ENCODE data around the gene EBF4.

EBF4 gene

DNA sequence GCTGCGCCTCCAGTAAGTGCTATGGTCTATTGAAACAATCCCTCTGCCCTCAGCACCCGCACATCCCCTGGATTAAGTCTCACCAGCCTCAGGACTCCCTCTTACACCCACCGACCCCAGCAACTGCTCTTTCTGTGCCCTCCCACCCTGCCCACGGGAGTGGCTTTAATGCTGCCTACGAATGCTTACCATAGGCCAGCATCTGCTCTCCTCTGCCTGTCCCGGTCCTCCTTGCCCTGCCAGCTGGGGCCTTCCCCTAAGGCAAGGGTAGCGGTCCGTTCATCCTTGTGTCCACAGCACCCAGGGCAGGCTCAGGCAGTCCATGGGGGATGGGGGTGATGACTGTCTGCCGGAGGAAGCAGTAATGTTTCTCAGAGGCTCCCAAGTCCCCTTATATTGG, 4.1 kb downstream of the EBF4 start:
- TF ChIP-seq TAF1 (IDR thresholded peaks at IDR 0.05; ENCODE audit: borderline replicate concordance, low read depth, low read length) (no peak), POLR2A (IDR thresholded peaks at IDR 0.05; ENCODE audit: low read depth, low read length) (no peak), POLR2AphosphoS5 (IDR thresholded peaks at IDR 0.05; ENCODE audit: low read depth, low read length) (no peak)
- no peak for FAIRE-seq
- DNase-seq (ENCODE audit: insufficient read length): no peak

GRCh38 chr20:2697768-2698167, 5.2 kb downstream of the EBF4 start:
- DNase-seq (ENCODE audit: insufficient read length) (no peak), FAIRE-seq (no peak)
- TF ChIP-seq TAF1 (IDR thresholded peaks at IDR 0.05; ENCODE audit: borderline replicate concordance, low read depth, low read length): no peak
- TF ChIP-seq POLR2A (IDR thresholded peaks at IDR 0.05; ENCODE audit: low read depth, low read length): no peak

- no peak for TF ChIP-seq POLR2AphosphoS5 (IDR thresholded peaks at IDR 0.05; ENCODE audit: low read depth, low read length)
- no peak for FAIRE-seq
- DNase-seq (ENCODE audit: insufficient read length): no peak
These were observed 5.7 kb downstream of the EBF4 start for GRCh38 chr20:2698186-2698817.

DNA sequence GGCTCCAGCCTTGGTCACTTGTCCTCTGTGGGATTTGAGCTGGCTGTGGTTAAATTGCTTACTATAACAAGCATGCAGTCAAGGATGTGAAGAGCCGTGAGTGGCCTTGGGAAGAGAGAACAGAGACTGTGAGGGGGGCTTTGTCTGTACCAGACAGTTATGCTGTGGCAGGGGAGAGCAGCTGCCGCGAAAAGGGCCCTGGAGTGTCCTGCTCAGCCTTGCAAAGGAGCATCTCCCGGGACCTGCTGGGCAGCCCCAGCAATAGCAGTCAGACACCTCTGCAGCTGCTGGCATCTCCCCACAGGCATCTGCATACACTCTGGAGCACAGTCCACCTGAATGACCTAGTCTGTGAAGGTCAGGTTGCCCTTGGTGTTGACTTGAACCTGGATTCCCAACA, 6.3 kb downstream of the EBF4 start:
- DNase-seq (ENCODE audit: insufficient read length) (no peak), FAIRE-seq (no peak)
- TF ChIP-seq TAF1 (IDR thresholded peaks at IDR 0.05; ENCODE audit: borderline replicate concordance, low read depth, low read length): no peak
- TF ChIP-seq POLR2A (IDR thresholded peaks at IDR 0.05; ENCODE audit: low read depth, low read length): no peak
- TF ChIP-seq POLR2AphosphoS5 (IDR thresholded peaks at IDR 0.05; ENCODE audit: low read depth, low read length): no peak

DNA sequence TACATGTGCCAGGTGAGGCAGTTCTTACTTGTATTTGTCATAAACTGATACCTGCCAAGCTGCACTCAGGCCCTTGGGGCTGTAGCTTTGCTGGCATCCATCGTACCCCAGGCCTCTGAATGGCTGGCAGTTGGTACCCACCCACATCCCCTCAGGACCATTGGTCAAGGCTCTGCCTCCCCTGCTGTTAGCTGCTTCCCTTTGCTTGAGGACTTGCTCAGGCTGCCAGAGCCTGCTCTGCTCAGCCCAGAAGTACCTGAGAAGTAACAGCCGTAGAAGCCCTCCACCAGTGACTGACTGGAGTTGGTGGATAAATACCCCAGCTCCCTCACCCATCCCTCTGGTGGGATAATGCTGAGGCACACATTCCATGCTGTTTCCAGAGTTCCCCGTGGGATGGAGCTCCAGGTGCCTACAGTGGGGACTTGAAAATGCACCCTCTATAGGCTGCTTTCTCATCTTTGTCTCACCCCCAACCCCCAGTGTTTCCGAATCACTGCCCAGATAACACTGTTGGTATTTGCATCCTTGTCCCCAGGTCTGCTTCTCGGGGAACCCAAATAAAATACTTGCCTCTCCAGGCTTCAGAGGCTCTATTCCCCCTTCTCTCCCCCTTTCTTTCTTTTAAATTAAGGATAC, 7.3 kb downstream of the EBF4 start:
- TF ChIP-seq POLR2AphosphoS5 (IDR thresholded peaks at IDR 0.05; ENCODE audit: low read depth, low read length): no peak
- no peak for TF ChIP-seq TAF1 (IDR thresholded peaks at IDR 0.05; ENCODE audit: borderline replicate concordance, low read depth, low read length)
- TF ChIP-seq POLR2A (IDR thresholded peaks at IDR 0.05; ENCODE audit: low read depth, low read length): no peak
- DNase-seq (ENCODE audit: insufficient read length) (no peak), FAIRE-seq (no peak)

GRCh38 chr20:2700913-2701620, 8.5 kb downstream of the EBF4 start:
- FAIRE-seq: no peak
- no peak for DNase-seq (ENCODE audit: insufficient read length)
- no peak for TF ChIP-seq POLR2AphosphoS5 (IDR thresholded peaks at IDR 0.05; ENCODE audit: low read depth, low read length)
- no peak for TF ChIP-seq TAF1 (IDR thresholded peaks at IDR 0.05; ENCODE audit: borderline replicate concordance, low read depth, low read length)

DNA sequence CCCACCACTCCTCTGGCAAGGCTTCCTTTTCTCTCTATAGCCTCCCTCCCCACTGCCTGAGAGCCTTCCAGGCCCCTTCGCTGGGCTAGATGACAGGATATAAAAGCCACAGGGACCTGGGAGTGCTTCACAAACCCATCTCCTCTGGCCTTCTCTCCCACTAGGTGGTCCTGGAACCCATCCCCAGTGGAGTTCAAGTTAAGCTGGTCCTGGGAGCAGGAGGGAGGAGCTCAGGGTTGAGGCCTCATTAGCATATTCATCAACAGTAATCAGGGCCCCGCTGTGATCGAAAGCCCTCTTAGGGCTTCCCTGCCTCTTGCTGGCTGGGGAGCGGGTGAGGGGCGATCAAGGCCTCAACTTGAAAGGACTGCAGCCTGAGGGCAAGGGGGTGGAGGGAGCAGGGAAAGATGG, 9.1 kb downstream of the EBF4 start:
- FAIRE-seq (no peak), DNase-seq (ENCODE audit: insufficient read length) (no peak)
- TF ChIP-seq POLR2A (IDR thresholded peaks at IDR 0.05; ENCODE audit: low read depth, low read length): no peak
- no peak for TF ChIP-seq POLR2AphosphoS5 (IDR thresholded peaks at IDR 0.05; ENCODE audit: low read depth, low read length)
- TF ChIP-seq TAF1 (IDR thresholded peaks at IDR 0.05; ENCODE audit: borderline replicate concordance, low read depth, low read length): no peak

GRCh38 chr20:2703716-2704475, 11.3 kb downstream of the EBF4 start:
- DNase-seq (ENCODE audit: insufficient read length) (no peak), FAIRE-seq (no peak)
- TF ChIP-seq POLR2A (IDR thresholded peaks at IDR 0.05; ENCODE audit: low read depth, low read length) (no peak), POLR2AphosphoS5 (IDR thresholded peaks at IDR 0.05; ENCODE audit: low read depth, low read length) (no peak), TAF1 (IDR thresholded peaks at IDR 0.05; ENCODE audit: borderline replicate concordance, low read depth, low read length) (no peak)

- DNase-seq (ENCODE audit: insufficient read length): no peak
- no peak for FAIRE-seq
- TF ChIP-seq POLR2A (IDR thresholded peaks at IDR 0.05; ENCODE audit: low read depth, low read length) (no peak), POLR2AphosphoS5 (IDR thresholded peaks at IDR 0.05; ENCODE audit: low read depth, low read length) (no peak), TAF1 (IDR thresholded peaks at IDR 0.05; ENCODE audit: borderline replicate concordance, low read depth, low read length) (no peak)
These were observed 13.5 kb downstream of the EBF4 start for GRCh38 chr20:2705931-2706645.

GRCh38 chr20:2706688-2707352, 14.2 kb downstream of the EBF4 start:
- no peak for TF ChIP-seq POLR2AphosphoS5 (IDR thresholded peaks at IDR 0.05; ENCODE audit: low read depth, low read length)
- no peak for TF ChIP-seq TAF1 (IDR thresholded peaks at IDR 0.05; ENCODE audit: borderline replicate concordance, low read depth, low read length)
- TF ChIP-seq POLR2A (IDR thresholded peaks at IDR 0.05; ENCODE audit: low read depth, low read length): no peak
- no peak for FAIRE-seq
- DNase-seq (ENCODE audit: insufficient read length): no peak
